HG02852 (cell line): ENCODE data around the gene ANKRD6.

Experiments
- ATAC-seq: cut with Tn5 transposase; IDR thresholded peaks from one replicate; pipeline ENCODE4 v1.9.1; 2021; ENCODE audit warnings: mild to moderate bottlenecking, moderate library complexity; ENCODE audit not compliant: unreplicated experiment

Gene ANKRD6

GRCh38 chr6:89506716-89507617, 74.0 kb downstream of the ANKRD6 start:
- no peak for ATAC-seq

DNA sequence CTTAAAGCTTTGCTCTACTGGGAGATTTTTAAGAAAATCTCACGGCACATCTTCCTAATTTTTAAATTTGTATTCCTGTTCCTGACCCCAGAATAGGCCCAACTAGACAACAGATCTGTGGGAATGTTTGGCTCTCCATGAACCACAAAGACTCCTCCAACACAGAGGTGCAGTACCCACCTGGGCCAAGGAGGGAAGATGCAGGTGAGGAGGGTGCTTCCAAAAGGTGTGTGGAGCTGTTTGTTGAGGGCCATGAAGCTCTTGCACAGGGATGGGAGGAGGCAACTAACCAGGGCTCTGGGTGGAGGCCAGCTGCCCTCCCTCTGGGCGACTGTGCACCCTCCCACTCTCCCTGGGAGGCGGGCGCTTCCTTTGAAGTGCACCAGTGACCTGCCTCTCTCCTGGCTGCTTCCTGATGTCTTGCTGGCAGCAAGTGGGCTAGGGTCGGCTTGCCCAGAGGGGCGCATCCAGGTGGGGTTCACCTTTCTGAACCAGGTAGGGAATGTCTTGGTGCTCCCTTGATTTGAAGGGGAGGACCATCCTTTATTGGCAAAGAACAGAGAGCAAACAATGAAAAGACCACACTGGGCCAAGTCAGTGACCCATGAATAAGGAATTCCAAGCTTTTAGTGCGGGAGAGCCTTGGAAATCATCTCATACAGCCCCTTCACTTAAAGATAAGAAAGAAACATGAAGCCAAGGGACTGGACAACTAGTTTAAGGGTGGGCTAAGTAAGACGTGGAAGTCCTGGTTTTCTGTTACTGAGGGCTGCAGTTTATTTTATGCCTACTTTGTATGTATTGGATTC, 76.0 kb downstream of the ANKRD6 start:
- ATAC-seq, result no peak

- no peak for ATAC-seq
These were observed 76.9 kb downstream of the ANKRD6 start for GRCh38 chr6:89509777-89510281.

- no peak for ATAC-seq
These were observed 77.4 kb downstream of the ANKRD6 start for GRCh38 chr6:89510393-89510792.

DNA sequence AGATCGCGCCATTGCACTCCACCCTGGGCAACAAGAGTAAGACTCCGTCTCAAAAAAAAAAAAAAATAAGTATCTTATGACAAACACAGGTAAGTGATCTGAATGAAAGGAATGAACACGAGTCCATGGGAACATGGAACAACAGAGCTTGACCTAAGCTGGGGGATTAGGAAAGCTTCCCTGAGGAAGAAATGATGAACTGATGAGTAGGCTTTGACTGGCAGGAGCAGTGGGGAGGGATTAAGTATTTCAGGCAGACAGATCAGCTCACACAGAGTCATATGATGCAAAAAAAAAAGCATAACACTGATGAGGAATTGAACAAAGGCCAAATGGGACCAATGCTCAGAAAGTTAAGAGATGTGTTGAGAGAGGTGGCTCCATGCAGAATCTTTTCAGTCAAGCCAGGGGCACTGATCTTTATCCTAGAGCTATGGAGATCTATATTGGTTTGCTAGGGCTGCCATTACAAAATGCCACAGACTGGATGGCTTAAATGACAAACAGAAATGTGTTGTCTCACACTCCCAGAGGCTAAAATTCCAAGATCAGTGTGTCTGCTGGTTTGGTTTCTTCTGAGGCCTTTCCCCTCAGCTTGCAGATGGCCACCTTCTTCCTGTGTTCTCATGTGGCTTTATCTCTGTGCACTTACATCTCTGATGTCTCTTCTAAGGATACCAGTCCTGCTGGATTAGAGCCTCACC, 85.6 kb downstream of the ANKRD6 start:
- no peak for ATAC-seq

GRCh38 chr6:89520736-89521135, 87.8 kb downstream of the ANKRD6 start:
- no peak for ATAC-seq

DNA sequence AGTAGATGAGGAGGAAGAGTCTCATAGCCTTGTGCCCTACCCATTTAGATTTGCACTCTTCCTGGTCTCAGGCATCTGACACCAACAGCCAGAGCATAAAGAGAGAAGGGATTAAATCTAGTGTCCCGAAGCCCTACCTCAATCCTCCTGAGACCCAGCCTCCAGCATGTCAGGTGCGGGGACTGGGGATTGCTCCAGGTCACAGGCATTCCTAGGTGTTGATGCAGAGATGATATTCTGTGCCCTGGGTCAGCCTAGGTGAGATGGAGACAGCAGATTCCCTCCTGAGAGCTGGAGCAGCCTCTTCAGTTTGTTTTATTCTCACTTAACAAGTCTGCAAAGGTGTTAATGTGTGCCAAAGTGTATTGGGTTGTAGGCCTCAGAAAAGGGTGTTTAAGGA, 89.8 kb downstream of the ANKRD6 start:
- ATAC-seq, result no peak

GRCh38 chr6:89525786-89526562, 93.0 kb downstream of the ANKRD6 start:
- no peak for ATAC-seq

DNA sequence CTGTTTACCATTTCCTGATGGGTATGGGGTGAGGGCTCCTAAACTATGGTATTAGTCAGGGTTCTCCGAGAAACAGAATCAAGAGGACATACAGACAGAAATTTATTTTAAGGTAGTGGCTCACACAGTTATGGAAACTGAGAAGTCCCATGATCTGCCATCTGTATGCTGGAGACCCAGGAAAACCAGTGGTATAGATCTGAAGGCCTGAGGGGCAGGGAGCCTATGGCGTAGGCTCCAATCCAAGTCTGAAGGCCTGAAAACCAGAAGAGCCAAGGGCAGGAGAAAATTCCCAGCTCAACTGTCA, 93.6 kb downstream of the ANKRD6 start:
- ATAC-seq, result no peak

GRCh38 chr6:89527634-89528033, 94.7 kb downstream of the ANKRD6 start:
- no peak for ATAC-seq

GRCh38 chr6:89528866-89529265, 95.9 kb downstream of the ANKRD6 start:
- no peak for ATAC-seq

DNA sequence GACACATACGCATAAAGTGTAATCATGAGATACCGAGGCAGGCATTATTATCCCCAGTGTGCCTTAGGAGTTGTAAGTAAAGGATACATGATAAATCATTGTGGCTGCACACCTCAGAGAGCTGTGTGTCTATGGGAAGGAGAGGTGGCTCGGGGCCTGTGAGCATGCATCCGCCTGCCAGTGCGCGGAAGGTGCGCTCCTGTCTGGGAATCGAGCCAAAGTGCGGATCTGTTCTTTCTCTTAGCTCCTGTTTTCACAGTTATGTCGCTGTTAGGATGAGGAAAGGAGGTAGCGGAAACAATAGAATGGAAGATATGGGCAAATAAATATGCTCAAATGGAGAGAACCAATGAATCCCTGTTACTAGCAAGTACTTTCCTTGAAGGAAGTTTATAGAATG, 98.0 kb downstream of the ANKRD6 start:
- ATAC-seq, result no peak

- no peak for ATAC-seq
These were observed 103.3 kb downstream of the ANKRD6 start for GRCh38 chr6:89536231-89536630.

DNA sequence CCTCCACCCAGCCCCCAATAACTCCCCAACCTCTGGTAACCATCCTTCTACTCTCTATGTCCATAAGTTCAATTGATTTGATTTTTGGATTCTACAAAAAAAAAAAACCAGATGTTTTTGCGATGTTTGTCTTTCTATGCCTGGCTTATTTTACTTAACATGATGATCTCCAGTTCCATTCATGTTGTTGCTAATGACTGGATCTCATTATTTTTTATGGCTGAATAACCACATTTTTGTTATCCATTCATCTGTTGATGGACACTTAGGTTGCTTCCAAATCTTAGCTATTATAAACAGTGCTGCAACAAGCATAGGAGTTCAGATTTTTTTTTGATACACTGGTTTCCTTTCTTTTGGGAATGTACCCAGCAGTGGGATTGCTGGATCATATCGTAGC, 106.8 kb downstream of the ANKRD6 start:
- no peak for ATAC-seq

DNA sequence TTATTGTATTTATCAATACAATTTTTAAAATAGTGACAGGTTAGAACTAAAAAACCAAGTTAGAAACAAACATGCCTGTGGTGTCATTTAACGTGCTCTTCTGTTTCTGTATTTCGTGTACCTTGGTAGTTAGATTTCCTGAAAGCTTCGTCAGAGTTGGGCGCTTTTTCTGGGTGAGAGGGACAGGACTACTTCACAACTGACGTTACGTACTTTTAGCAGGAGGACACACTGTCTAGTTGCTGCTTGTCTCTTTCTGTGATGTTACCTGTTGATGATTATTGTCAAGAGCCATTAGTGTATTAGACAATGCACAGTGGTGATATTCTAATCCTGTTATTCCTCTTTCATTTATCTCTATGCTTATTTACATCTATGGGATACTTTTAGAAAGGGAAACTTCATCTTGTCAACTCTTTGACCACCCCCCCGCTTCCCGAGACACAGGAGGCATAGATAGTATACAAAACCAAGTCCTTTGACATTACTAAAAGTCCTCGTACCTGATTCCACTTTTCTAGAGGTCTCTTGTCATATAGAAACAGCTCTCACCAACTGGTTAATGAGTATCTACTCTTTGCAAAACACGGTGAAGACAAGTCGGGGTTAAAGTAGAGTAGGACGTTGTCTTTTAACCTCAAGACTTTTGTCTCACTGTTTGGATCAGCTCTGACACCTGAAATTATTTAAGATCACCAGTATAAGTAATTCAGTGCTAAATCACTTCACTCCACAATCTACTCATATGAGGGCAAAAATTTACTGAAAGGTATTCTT, 109.3 kb downstream of the ANKRD6 start:
- no peak for ATAC-seq

DNA sequence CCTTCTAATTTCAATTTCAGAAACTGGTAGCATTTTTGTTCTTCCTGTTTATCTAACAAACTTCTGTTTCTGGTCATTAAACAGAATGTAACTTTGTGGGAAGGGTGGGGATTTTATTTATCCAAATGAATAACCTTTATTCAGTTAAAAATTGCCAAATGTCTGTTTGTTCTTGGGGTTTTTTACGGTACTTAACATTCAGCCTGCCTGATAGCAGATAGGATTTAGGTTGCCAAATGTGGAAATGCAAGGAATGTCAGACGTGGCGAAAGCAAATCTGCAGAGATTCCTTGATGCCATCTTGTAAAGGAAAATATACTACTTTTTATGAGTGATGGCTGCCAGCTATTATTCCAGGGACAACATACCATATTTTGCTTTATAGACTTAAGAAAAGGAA, 109.9 kb downstream of the ANKRD6 start:
- no peak for ATAC-seq

GRCh38 chr6:89547281-89547680, 114.3 kb downstream of the ANKRD6 start:
- no peak for ATAC-seq

DNA sequence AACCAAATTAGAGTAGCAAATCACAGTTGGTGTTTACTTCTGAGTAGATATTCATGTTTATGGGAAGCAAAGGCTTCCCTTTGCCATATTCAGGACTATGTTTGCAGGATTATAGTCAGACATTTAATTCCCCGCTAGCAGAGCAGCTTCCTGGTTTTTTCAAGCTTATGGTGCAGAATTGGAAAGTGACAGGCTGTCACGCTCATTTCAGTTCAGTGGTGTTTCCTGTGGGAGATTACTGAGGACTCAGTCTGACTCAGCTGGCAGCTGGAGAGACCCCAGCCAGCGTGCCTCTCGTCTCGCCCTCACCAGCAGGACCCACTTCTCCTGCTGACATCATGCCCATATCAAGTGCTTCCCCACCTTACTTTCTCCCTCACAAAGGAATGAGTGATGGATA, 120.5 kb downstream of the ANKRD6 start:
- ATAC-seq, result no peak

DNA sequence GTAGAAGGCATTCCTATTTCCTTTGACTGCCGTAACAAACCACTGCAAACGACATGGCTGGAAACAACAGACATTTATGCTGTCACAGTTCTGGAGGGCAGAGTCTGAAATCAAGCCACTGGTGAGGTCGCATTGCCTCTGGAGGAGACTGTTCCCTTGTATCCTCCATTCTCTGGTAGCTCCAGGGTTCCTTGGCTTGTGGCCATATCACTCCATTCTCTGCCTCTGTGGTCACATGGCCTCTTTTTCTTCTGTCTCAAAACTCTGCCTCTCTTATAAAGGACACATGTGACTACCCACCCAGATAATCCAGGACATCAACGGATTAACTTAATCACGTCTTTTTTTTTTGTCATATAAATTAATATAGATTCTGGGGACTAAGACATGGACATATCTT, 121.2 kb downstream of the ANKRD6 start:
- ATAC-seq, result no peak

GRCh38 chr6:89555031-89555430, 122.1 kb downstream of the ANKRD6 start:
- ATAC-seq, result no peak
